Kidney (tissue), 14 donors: ENCODE results near the gene RDH13. TPM values are rescaled to one million over a fixed set of nuclear protein-coding genes. Genes with fewer than 3 reads are reported as not detected.

Experiments used
- DNase-seq, 5 donors: peaks; one replicate each; pipeline ENCODE4 v3.0.0-alpha.2; 2013 to 2020
- FAIRE-seq: peaks from 2 replicates; lab custom pipeline; 2012; peaks lifted over from hg19 to GRCh38; lab: Jason Lieb, UNC
- H3K27ac ChIP-seq, 2 donors: one replicate each; pipeline ENCODE4 v1.7.0; 2013; ENCODE audit warnings: low read depth in 2 of 2, low read length in 2 of 2, inconsistent platforms in 1 of 2
- H3K27me3 ChIP-seq: one replicate; pipeline ENCODE4 v1.7.1; 2013; ENCODE audit warnings: low read length, inconsistent platforms; ENCODE audit not compliant: control insufficient read depth, insufficient read depth
- H3K36me3 ChIP-seq, 3 donors: one replicate each; pipeline versions ENCODE4 v1.7.0 to v1.7.1; 2013; ENCODE audit warnings: low read length in 3 of 3, control low read depth in 1 of 3, inconsistent platforms in 1 of 3; ENCODE audit not compliant: insufficient read depth in 3 of 3, control insufficient read depth in 2 of 3
- H3K4me1 ChIP-seq, 3 donors: one replicate each; pipeline versions ENCODE4 v1.7.0 to v1.7.1; 2013; ENCODE audit warnings: low read length in 3 of 3, inconsistent platforms in 1 of 3, low read depth in 1 of 3; ENCODE audit not compliant: control insufficient read depth in 2 of 3, insufficient read depth in 2 of 3
- H3K4me3 ChIP-seq, 3 donors: one replicate each; pipeline versions ENCODE4 v1.7.0 to v1.8.1; 2013; ENCODE audit warnings: low read length in 3 of 3, control low read depth in 1 of 3, inconsistent platforms in 1 of 3
- H3K9ac ChIP-seq, 3 donors: one replicate each; pipeline versions ENCODE4 v1.7.0 to v1.7.1; 2013; ENCODE audit warnings: low read length in 3 of 3, control low read depth in 1 of 3, inconsistent platforms in 1 of 3
- H3K9me3 ChIP-seq, 3 donors: one replicate each; pipeline versions ENCODE4 v1.7.0 to v1.7.1; 2013; ENCODE audit warnings: low read length in 3 of 3, control low read depth in 1 of 3, inconsistent platforms in 1 of 3; ENCODE audit not compliant: control insufficient read depth in 2 of 3, insufficient read depth in 1 of 3
- CTCF ChIP-seq: IDR thresholded peaks from 3 replicates; pipeline ENCODE4 v1.5.1; 2012; ENCODE audit warnings: mild to moderate bottlenecking, moderate library complexity, borderline replicate concordance; ENCODE audit not compliant: insufficient read depth; ENCODE audit errors: extremely low read depth
- intact Hi-C: fragments of 100-400 bp; cut with DNase I; formaldehyde crosslinking; loops from one replicate; pipeline ENCODE4 v1.11.1; 2022
- polyA plus RNA-seq: library from polyadenylated mRNA; stranded (reverse); fragments of 350-450 nt; fragmentation: Illumina TruSeq; extraction: RNeasy Lipid Tissue Mini Kit (QIAGEN cat#74804); gene quantifications from one replicate; pipeline ENCODE4 v1.2.3, GENCODE V29; 2014; ENCODE audit warnings: low read depth, low replicate concordance; ENCODE audit not compliant: insufficient read depth
- total RNA-seq: library from RNA; stranded (reverse); fragmentation: NEBNext Ultra II Directional; extraction: Animal tissue kit (Norgen Biotek cat#: 25700); gene quantifications from one replicate; pipeline ENCODE4 v1.2.1, GENCODE V29; 2021
- donor health status: control.
- donor health status: control.
- donor health status: control.
- donor health status: control.
- donor health status: control.
- donor health status: DM: yes; HTN: yes; CAD: no.
- donor health status: Normal renal cell carcinoma (clear cell type).

Gene RDH13
- total and polyA plus RNA-seq, 2 donors from 2014 or later = 24.9 to 38.7 TPM

- DNase-seq (no peak), FAIRE-seq (no peak)
- Histone ChIP-seq H3K4me3 (no peak overlapping the region), H3K27me3 (no peaks in the 10 kb centered on the region), H3K36me3 (no peaks in the 10 kb centered on the region), H3K9ac (no peak overlapping the region), H3K4me1 (no peaks in the 10 kb centered on the region), H3K27ac (no peak overlapping the region), H3K9me3 (no peaks in the 10 kb centered on the region)
- no peak for TF ChIP-seq CTCF
- intact Hi-C loops = no loop called here
These were observed 67.4 kb downstream of the RDH13 start for GRCh38 chr19:54995561-54995960.

Other genes starting within 250 kb of the RDH13 start
- gene KIR3DL1, start 246.7 kb downstream of the RDH13 start, total RNA-seq = 0.25 TPM
- gene KIR3DL1, start 246.7 kb downstream of the RDH13 start, polyA plus RNA-seq = not detected
- not detected for gene KIR2DS4, start 230.5 kb downstream of the RDH13 start, total RNA-seq
- gene KIR2DS4, start 230.5 kb downstream of the RDH13 start, polyA plus RNA-seq = not detected
- 0.13 TPM for gene KIR3DL2, start 212.7 kb downstream of the RDH13 start, total RNA-seq
- not detected for gene KIR3DL2, start 212.7 kb downstream of the RDH13 start, polyA plus RNA-seq
- gene FCAR, start 188.9 kb downstream of the RDH13 start, total RNA-seq = 1.8 TPM
- gene FCAR, start 188.9 kb downstream of the RDH13 start, polyA plus RNA-seq = not detected
- 0.91 TPM for gene NCR1, start 157.0 kb downstream of the RDH13 start, total RNA-seq
- not detected for gene NCR1, start 157.0 kb downstream of the RDH13 start, polyA plus RNA-seq
- gene NLRP7, start 115.6 kb downstream of the RDH13 start, total RNA-seq = 0.16 TPM
- not detected for gene NLRP7, start 115.6 kb downstream of the RDH13 start, polyA plus RNA-seq
- gene NLRP2, start 96.8 kb downstream of the RDH13 start, total RNA-seq = 34.4 TPM
- 2.2 TPM for gene NLRP2, start 96.8 kb downstream of the RDH13 start, polyA plus RNA-seq
- gene GP6, start 24.9 kb downstream of the RDH13 start, total RNA-seq = 0.35 TPM
- 0.73 TPM for gene GP6, start 24.9 kb downstream of the RDH13 start, polyA plus RNA-seq
- gene EPS8L1, start 12.7 kb upstream of the RDH13 start, total RNA-seq = 95.0 TPM
- gene EPS8L1, start 12.7 kb upstream of the RDH13 start, polyA plus RNA-seq = 45.4 TPM
- gene PPP1R12C, start 54.5 kb upstream of the RDH13 start, total RNA-seq = 146 TPM
- gene PPP1R12C, start 54.5 kb upstream of the RDH13 start, polyA plus RNA-seq = 89.0 TPM
- not detected for gene TNNT1, start 86.1 kb upstream of the RDH13 start, total RNA-seq
- not detected for gene TNNT1, start 86.1 kb upstream of the RDH13 start, polyA plus RNA-seq
- 0.41 TPM for gene TNNI3, start 94.6 kb upstream of the RDH13 start, total RNA-seq
- 1.7 TPM for gene TNNI3, start 94.6 kb upstream of the RDH13 start, polyA plus RNA-seq
- 11.4 TPM for gene DNAAF3, start 103.5 kb upstream of the RDH13 start, total RNA-seq
- gene DNAAF3, start 103.5 kb upstream of the RDH13 start, polyA plus RNA-seq = 5.1 TPM
- not detected for gene SYT5, start 117.1 kb upstream of the RDH13 start, total RNA-seq
- gene SYT5, start 117.1 kb upstream of the RDH13 start, polyA plus RNA-seq = not detected
- 2.8 TPM for gene PTPRH, start 146.4 kb upstream of the RDH13 start, total RNA-seq
- not detected for gene PTPRH, start 146.4 kb upstream of the RDH13 start, polyA plus RNA-seq
- gene TMEM86B, start 165.6 kb upstream of the RDH13 start, total RNA-seq = 3.3 TPM
- gene TMEM86B, start 165.6 kb upstream of the RDH13 start, polyA plus RNA-seq = 4.6 TPM
- gene PPP6R1, start 195.9 kb upstream of the RDH13 start, total RNA-seq = 61.6 TPM
- gene PPP6R1, start 195.9 kb upstream of the RDH13 start, polyA plus RNA-seq = 30.6 TPM
- gene HSPBP1, start 217.0 kb upstream of the RDH13 start, total RNA-seq = 37.6 TPM
- 55.9 TPM for gene HSPBP1, start 217.0 kb upstream of the RDH13 start, polyA plus RNA-seq
- gene BRSK1, start 220.8 kb upstream of the RDH13 start, total RNA-seq = 6.5 TPM
- 1.4 TPM for gene BRSK1, start 220.8 kb upstream of the RDH13 start, polyA plus RNA-seq